ENCODE results near the gene FKBP7. TPM values are rescaled to one million over a fixed set of nuclear protein-coding genes. Genes with fewer than 3 reads are reported as not detected.
"Not testable (repeated sequence)": the region's sequence is repeated elsewhere in the genome, so short reads cannot be mapped to it uniquely, and the experiment has no call there.

Gene FKBP7
- total and polyA plus RNA-seq, 2 of the 8 experiments (the other 6 are each of a cell fraction or from before 2014, with no cell fraction given) = 3.6 to 7.0 TPM

GRCh38 chr2:178525010-178525409 is 46.6 kb upstream of the FKBP7 start:
- H2BK120ac ChIP-seq (replicated peaks; ENCODE audit: low read depth, low read length); H2BK12ac ChIP-seq (ENCODE audit: low read depth, low read length); H2BK5ac ChIP-seq (ENCODE audit: low read depth, low read length); H3K23me2 ChIP-seq (ENCODE audit: low read depth, low read length); H3K4ac ChIP-seq (replicated peaks; ENCODE audit: insufficient read length, low read depth, low read length); H4K8ac ChIP-seq (ENCODE audit: extremely low read depth, insufficient read depth, low read length); H2AFZ ChIP-seq (ENCODE audit: low read length); H3K4me3 ChIP-seq (ENCODE audit: extremely low read depth in 1 of 4, insufficient read depth in 2 of 4, low read depth in 3 of 4, low read length in 4 of 4); H3K23ac ChIP-seq (ENCODE audit: insufficient read length); CTCF ChIA-PET (ENCODE audit: partially characterized antibody); H3K9ac ChIP-seq (replicated peaks in 1 of 4; ENCODE audit: extremely low read depth in 1 of 4, low read depth in 3 of 4, low read length in 3 of 4); H2AK5ac ChIP-seq (ENCODE audit: low read depth, low read length); H3K4me1 ChIP-seq (replicated peaks in 1 of 4; ENCODE audit: control insufficient read depth in 3 of 4, insufficient read depth in 4 of 4, low read length in 3 of 4); H3K18ac ChIP-seq (ENCODE audit: extremely low read depth, low read length); H3K56ac ChIP-seq (replicated peaks; ENCODE audit: insufficient read length, low read depth, low read length); H3K14ac ChIP-seq (ENCODE audit: insufficient read length); H2BK15ac ChIP-seq (ENCODE audit: low read length); H3K27ac ChIP-seq (ENCODE audit: low read depth, low read length); DNase-seq (ENCODE audit: low read depth in 1 of 2, low spot score in 2 of 2); H3K9me3 ChIP-seq (ENCODE audit: insufficient read depth in 2 of 2, low read depth in 1 of 2, low read length in 1 of 2); H3K36me3 ChIP-seq (ENCODE audit: control insufficient read depth in 2 of 4, insufficient read depth in 4 of 4, low read length in 3 of 4); H3K27me3 ChIP-seq (replicated peaks in 1 of 4; ENCODE audit: control insufficient read depth in 3 of 4, extremely low read depth in 1 of 4, insufficient read depth in 3 of 4, low read length in 3 of 4); H4K91ac ChIP-seq (replicated peaks; ENCODE audit: insufficient read length, low read length); H4K20me1 ChIP-seq (replicated peaks in 1 of 2; ENCODE audit: control insufficient read depth in 1 of 2, insufficient read depth in 2 of 2, low read length in 2 of 2); H3K4me2 ChIP-seq (ENCODE audit: insufficient read depth in 1 of 2, low read depth in 2 of 2, low read length in 2 of 2); H4K5ac ChIP-seq (ENCODE audit: insufficient read length, low read depth, low read length); FAIRE-seq; POLR2A ChIA-PET (ENCODE audit: partially characterized antibody); H2BK20ac ChIP-seq (ENCODE audit: low read length); H3K79me1 ChIP-seq (ENCODE audit: low read depth, low read length): not testable (repeated sequence)
- H3K79me2 ChIP-seq (ENCODE audit: control insufficient read depth in 1 of 2, insufficient read depth in 2 of 2, low read length in 2 of 2) = peaks cover 5 to 58% of the 10 kb centered on the region in 2 experiments; a peak in 3 of 4 replicates
- WGBS, 2 experiments (ENCODE audit: extremely low coverage in 1 of 2, insufficient coverage in 1 of 2, insufficient read length in 1 of 2, insufficient replicate concordance in 2 of 2, low coverage in 1 of 2, low lambda C conversion rate in 2 of 2, missing lambda C conversion rate in 1 of 2) = 79% methylated on average over 4 of the region's 5 CpGs; no CpG with 5 or more reads in 1 of the 2 experiments

All from H1 (cell line).